Activated T-helper 1 cell treated with anti-CD3 and anti-CD28 coated beads, Interleukin-12 subunit alpha, Interleukin-12 subunit beta, Interleukin-2, Interleukin-4 antibody, amounts not matched to agents 30 ng/mL and 10 ng/mL and 1 ng/mL, durations not matched to agents 14 hours and 24 hours and 36 hours (primary cell): ENCODE data around the gene WDR44. TPM values are rescaled to one million over a fixed set of nuclear protein-coding genes. Genes with fewer than 3 reads are reported as not detected.
A peak's percentile ranks its signal among the peaks of the same experiment; 100 is the strongest.

Experiments used
- DNase-seq: peaks from one replicate; pipeline ENCODE4 v3.0.0; 2021; ENCODE audit warnings: low spot score
- H3K27ac Mint-ChIP-seq: one replicate; pipeline ENCODE4 v1.8.0; 2021; ENCODE audit warnings: mild to moderate bottlenecking, mixed read lengths
- H3K27me3 Mint-ChIP-seq: one replicate; pipeline ENCODE4 v1.8.0; 2022; ENCODE audit warnings: mild to moderate bottlenecking, moderate library complexity, mixed read lengths; ENCODE audit not compliant: insufficient read depth
- H3K36me3 Mint-ChIP-seq: one replicate; pipeline ENCODE4 v1.8.0; 2021; ENCODE audit warnings: low read depth, mixed read lengths
- H3K4me1 Mint-ChIP-seq: one replicate; pipeline ENCODE4 v1.8.0; 2021; ENCODE audit warnings: low read depth, mixed read lengths
- H3K4me3 Mint-ChIP-seq: one replicate; pipeline ENCODE4 v1.8.0; 2021; ENCODE audit warnings: mild to moderate bottlenecking, moderate library complexity, mixed read lengths
- H3K9me3 Mint-ChIP-seq: one replicate; pipeline ENCODE4 v1.8.0; 2021; ENCODE audit warnings: mixed read lengths
- intact Hi-C: fragments of 100-400 bp; cut with micrococcal nuclease; formaldehyde crosslinking; loops from one replicate; pipeline ENCODE4 v1.15.1; 2024
- total RNA-seq: library from RNA; stranded (reverse); gene quantifications from 2 replicates; pipeline ENCODE4 v1.2.3, GENCODE V29; 2022

Gene WDR44
- total RNA-seq, 1 donor from 2014 or later: 11.3 TPM

DNA sequence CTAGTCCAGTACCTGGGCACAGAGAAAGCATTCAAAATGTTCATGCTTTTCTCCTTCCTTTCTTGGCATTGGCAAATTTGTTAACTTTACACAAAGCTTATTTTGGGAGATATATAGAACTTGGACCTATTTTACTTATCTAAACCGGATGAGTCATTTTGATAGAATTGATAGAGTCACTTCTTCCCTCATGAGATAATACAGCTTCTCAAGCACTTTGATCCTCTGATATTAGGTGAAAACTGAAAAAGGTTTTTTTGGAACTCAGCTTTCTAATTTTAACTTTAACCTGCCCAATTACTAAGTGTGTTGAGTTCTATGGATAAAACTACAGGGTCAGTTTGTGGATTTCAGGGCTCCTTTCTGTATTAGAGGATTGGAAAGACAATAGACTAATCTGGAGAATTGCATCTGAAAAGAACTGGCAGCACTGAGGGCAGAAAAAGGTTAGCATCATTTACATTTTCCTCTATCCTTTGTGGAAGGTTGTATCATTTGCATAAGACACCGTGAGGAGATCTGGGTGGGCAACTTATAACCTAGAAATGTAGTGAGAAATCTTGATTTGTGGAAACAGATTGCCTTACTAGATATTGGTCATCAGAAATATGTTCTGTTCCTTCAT is 2.4 kb downstream of the WDR44 start:
- Mint-ChIP-seq H3K9me3 (no peaks in the 10 kb centered on the region), H3K27ac (peak overlapping the region; percentile 99), H3K27me3 (peaks cover 3% of the 10 kb centered on the region), H3K4me3 (peak overlapping the region; percentile 99), H3K4me1 (peaks cover 51% of the 10 kb centered on the region), H3K36me3 (peaks cover 1% of the 10 kb centered on the region)
- intact Hi-C loops: loop anchor here (5.0 to 10.0 kb wide), 4 partner anchors 74 to 1904 kb away; partner anchors contain the start of gene ZBTB33
- DNase-seq: no peak

DNA sequence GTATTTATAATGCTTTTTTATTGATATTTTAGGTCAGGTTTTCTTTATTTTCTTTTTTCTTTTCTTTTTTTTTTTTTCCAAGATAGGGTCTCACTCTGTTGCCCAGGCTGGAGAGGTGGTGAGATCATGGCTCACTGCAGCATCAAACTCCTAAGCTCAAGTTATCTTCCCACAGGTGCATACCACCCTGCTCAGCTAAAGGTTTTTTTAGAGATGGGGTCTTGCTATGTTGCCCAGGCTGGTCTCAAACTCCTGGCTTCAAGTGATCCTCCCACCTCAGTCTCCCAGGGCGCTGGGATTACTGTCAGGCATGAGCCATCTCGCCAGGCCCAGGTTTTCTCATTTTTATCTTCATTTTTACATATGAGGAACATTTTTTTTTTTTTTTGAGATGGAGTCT is 3.3 kb downstream of the WDR44 start:
- Mint-ChIP-seq H3K4me1 (peaks cover 51% of the 10 kb centered on the region), H3K27ac (no peak overlapping the region), H3K9me3 (no peaks in the 10 kb centered on the region), H3K27me3 (peaks cover 3% of the 10 kb centered on the region), H3K36me3 (peaks cover 1% of the 10 kb centered on the region), H3K4me3 (no peak overlapping the region)
- intact Hi-C loops: loop anchor here (5.0 to 10.0 kb wide), 4 partner anchors 73 to 1903 kb away; partner anchors contain the start of gene ZBTB33
- DNase-seq: no peak

DNA sequence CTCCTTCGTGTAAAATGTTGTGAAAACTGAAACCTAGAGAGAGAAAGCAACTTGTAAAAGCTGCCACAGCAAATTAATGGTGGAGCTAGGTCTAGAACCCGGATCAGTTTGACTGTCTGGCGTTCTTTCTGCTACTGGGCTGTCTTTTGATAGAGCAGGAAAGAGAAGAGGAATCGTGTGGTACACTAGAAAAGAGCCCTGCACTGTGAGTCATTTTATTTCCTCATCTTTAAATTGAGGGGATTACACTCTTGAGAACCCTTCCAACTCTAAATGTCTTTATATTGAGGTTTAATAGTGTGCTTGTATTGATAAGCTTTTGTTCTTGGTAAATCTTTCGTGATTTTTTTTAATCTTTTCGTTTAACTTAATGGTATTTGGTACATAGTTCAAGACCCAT is 4.3 kb downstream of the WDR44 start:
- Mint-ChIP-seq H3K9me3 (no peaks in the 10 kb centered on the region), H3K27me3 (peaks cover 3% of the 10 kb centered on the region), H3K27ac (peak overlapping the region; percentile 1), H3K4me1 (peaks cover 55% of the 10 kb centered on the region), H3K36me3 (peaks cover 1% of the 10 kb centered on the region), H3K4me3 (peak overlapping the region; percentile 31)
- DNase-seq: no peak
- intact Hi-C loops: no loop called here

DNA sequence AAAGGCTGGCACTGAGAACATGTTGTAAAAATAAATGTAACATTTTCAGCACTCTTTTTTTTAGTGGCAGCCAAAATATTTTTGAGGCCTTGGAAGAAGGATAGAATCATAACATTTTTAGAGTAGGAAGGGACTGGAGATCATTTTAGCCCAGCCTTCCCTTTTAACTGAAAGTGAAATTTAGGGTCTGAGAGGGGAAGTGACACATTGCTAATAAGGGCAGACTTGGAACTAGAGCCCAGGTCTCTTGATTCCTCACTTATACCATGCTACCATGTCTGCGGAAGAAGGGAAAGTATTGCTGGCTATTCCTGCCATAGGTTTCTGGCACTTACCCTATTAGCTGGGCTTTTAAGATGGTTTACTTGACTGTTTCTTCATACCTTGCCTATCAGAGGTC is 4.8 kb downstream of the WDR44 start:
- Mint-ChIP-seq H3K9me3 (no peaks in the 10 kb centered on the region), H3K27me3 (peaks cover 3% of the 10 kb centered on the region), H3K4me3 (no peak overlapping the region), H3K36me3 (peaks cover 1% of the 10 kb centered on the region), H3K4me1 (peaks cover 55% of the 10 kb centered on the region), H3K27ac (peak overlapping the region; percentile 1)
- intact Hi-C loops: no loop called here
- DNase-seq: no peak

DNA sequence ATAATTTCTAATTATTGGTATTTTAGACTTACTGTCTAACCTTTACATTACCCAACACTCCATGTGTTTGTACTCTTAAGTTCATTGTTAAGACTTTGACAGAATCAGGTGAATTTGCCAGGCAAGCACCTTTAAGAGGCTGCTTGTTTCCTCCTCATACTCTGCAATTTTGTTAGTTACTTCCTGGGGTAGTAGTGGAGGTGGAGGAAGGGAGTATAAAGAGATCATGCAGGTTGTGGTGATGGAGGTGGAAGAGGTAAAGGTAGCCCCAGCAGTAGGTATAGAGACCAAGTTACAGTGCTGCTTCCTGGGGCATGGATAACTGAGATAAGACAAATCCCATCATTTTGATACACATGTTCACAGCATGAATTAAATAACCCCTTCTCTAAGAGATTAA is 6.7 kb downstream of the WDR44 start:
- Mint-ChIP-seq H3K9me3 (no peaks in the 10 kb centered on the region), H3K4me3 (no peak overlapping the region), H3K4me1 (peaks cover 50% of the 10 kb centered on the region), H3K27me3 (no peaks in the 10 kb centered on the region), H3K27ac (no peak overlapping the region), H3K36me3 (peaks cover 1% of the 10 kb centered on the region)
- DNase-seq: no peak
- intact Hi-C loops: no loop called here

DNA sequence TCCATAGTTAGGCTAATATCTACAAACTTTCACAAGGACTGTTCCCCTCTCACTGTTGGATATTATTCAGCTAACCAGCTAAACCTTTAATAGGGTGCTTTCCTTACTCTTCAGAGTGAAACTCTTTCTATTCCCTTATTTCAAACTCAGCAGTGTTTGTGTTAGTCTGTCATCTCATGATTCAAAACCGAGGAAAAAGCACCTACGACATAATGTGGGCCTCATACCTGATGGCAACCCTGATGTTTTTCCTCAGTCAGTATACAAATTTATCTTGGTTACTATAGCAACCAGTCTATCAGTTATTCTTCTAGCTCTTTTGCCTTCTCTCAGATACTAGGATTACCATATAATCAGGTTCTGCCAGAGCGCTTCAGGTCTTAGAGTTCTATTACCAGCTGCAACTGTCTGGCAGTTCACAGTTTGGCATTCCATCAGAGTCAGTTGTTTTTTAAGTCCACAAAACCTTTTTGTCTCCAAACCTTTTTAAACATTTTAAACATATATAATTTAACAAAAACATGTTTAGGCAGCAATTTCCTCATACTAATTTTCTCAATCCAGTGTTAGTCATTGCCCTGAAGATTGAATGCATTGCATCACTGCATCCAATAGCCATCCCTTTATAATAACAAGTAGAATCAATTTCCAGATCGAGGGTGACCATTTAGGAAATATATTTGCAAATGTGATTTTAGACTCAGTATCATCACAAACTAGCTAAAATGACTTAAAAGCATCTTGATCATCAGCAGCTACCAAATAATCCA is 7.4 kb downstream of the WDR44 start:
- H3K4me1 Mint-ChIP-seq: peaks cover 43% of the 10 kb centered on the region
- intact Hi-C loops: loop anchor here (1.0 kb wide), 1 partner anchor 40 kb away; no protein-coding TSS in a partner anchor
- H3K9me3 Mint-ChIP-seq: no peaks in the 10 kb centered on the region
- no peak overlapping the region for H3K4me3 Mint-ChIP-seq
- no peaks in the 10 kb centered on the region for H3K27me3 Mint-ChIP-seq
- H3K36me3 Mint-ChIP-seq: peaks cover 1% of the 10 kb centered on the region
- no peak for DNase-seq
- H3K27ac Mint-ChIP-seq: peak overlapping the region; percentile 44

DNA sequence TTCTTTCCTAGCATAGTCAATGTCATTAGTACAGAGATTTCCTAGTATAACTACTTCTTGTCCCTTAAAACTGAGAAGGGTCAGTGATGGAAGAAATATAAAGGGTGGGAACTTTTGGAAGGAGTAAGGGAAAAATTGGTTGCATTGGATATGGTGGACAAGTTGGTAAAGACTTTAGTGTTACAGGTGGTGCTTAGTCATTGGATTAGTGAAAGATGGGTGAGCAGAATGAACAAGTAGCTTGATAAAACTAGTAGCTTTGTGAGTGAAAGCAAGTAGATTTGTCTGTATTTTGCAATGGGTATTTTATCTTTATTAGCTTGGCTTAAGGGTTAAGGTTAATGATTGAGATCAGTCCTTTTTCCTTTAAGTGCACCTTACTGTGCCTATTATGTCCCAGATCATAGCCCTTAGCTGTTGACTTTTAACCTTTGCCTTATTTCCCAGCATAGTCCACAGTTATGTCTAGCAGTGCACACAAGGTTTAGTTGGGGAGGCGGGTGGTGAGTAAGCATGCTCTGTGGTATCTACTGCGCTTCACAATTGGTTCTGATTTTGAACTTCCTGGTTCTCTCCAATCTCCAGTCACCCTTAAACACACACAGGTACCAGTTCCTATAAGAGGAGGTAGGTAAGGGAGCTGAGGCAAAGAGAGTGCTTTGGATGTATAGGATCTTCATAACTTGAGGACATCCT is 9.5 kb downstream of the WDR44 start:
- no peak for DNase-seq
- no peak overlapping the region for H3K27ac Mint-ChIP-seq
- intact Hi-C loops: no loop called here

DNA sequence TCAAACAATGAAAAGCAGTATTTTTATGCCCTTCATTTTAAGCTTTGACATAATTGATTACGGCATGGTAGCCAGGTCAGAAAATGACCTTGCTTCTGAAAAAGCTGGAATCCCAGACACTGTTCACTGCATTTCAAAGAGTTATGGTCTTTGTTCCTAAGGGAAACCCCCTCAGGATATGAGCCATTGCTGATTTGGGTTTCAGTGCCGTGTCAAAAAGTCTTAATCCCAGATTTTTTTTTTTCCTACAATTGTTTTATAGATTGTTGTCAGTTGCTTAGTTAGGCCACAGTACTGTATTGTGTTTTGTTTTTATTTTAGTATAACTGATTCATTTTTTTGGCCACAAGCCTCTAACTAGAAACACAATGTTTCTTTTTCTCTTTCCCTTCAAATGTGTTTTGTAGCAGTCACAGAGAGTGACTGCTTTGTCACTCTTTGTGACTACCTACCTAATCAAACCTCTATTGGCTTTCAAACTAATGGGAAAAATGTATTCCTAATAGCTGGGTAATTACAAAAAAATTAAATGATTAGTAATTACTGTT is 10.3 kb downstream of the WDR44 start:
- intact Hi-C loops: no loop called here

More for the DNA sequence above, 9.5 kb downstream of the WDR44 start:
- Mint-ChIP-seq H3K9me3 (no peaks in the 10 kb centered on the region), H3K4me3 (no peak overlapping the region), H3K36me3 (no peaks in the 10 kb centered on the region), H3K4me1 (peaks cover 29% of the 10 kb centered on the region), H3K27me3 (no peaks in the 10 kb centered on the region)

DNA sequence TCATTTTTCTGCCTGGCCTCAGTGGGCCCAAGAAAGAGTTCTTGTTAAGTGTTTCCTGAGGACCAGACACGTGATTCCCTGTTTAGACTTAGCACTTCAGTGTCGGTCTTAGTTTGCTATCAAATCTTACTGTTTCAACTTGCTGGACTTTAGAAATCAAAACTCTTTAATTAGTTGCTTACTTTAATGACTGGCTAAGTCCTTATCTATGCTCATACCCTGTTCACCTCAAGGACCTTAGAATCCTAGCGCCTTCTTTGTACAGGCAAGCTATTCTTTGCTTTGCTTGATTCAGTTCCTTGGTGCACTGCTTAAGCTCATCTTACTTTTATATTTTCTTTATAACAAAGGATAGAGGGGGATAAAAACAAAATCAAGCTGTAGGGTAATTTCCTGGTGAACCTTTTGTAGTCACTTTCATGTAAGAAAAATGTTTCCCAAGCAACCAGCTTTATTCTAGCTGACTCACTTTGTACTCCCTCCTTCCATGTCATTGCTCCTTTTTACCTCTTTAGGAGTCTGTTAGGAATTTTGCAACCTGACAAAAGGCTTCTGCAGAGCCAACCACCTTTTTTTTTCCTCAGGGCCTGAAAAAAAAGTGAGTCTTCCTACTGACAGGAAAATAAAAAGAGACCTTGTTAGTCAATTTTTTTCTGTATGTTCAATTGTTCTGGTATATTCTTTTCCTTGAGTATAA is 14.7 kb downstream of the WDR44 start:
- no peak for DNase-seq
- H3K27ac Mint-ChIP-seq: no peak overlapping the region
- no peak overlapping the region for H3K4me3 Mint-ChIP-seq
- no peaks in the 10 kb centered on the region for H3K9me3 Mint-ChIP-seq
- peaks cover 1% of the 10 kb centered on the region for H3K36me3 Mint-ChIP-seq
- intact Hi-C loops: no loop called here
- no peaks in the 10 kb centered on the region for H3K27me3 Mint-ChIP-seq
- H3K4me1 Mint-ChIP-seq: peaks cover 3% of the 10 kb centered on the region

More for the DNA sequence above, 10.3 kb downstream of the WDR44 start:
- Mint-ChIP-seq H3K4me1 (peaks cover 25% of the 10 kb centered on the region), H3K4me3 (no peak overlapping the region), H3K27me3 (no peaks in the 10 kb centered on the region), H3K27ac (no peak overlapping the region), H3K36me3 (no peaks in the 10 kb centered on the region), H3K9me3 (no peaks in the 10 kb centered on the region)
- DNase-seq: no peak

DNA sequence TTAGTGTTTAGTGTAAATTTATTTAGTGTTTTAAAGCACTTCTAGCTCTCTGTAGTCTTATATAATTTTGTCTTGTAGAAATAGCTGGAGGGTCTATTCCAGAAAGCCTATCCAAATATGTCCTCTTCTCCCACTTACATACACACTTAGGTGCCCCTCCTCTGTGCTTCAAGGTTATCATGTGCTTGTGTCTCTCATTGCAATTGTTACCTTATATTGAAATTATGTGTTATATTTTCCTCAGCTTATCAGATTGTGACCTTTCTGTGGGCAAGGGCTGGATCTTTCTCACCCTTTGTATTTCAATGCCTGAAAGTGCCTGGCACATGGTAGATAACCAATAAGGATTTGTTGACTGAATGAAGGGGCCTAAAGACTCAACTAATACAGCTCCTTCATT is 18.4 kb downstream of the WDR44 start:
- no peaks in the 10 kb centered on the region for H3K4me1 Mint-ChIP-seq
- H3K27me3 Mint-ChIP-seq: no peaks in the 10 kb centered on the region
- intact Hi-C loops: no loop called here
- peaks cover 1% of the 10 kb centered on the region for H3K36me3 Mint-ChIP-seq
- H3K4me3 Mint-ChIP-seq: no peak overlapping the region
- no peak for DNase-seq
- no peak overlapping the region for H3K27ac Mint-ChIP-seq
- no peaks in the 10 kb centered on the region for H3K9me3 Mint-ChIP-seq

DNA sequence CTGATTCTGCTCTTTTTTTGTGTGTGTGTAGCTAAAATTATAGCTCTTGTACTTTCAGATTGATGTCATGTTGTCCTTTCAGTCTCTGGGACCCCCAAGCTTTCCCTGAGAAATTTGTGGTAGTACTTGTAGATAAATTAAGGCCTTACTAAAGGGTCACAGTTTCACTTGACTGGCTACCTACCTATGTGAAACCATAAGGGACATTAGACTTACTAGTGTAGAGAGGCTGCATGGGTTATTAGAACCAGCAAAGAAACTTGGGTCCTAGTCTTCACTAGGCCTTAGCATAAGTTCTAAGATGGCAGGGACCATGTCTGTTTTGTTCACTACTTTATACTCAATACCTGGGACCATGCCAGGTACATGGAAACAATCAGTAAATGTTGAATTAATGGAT is 21.4 kb downstream of the WDR44 start:
- DNase-seq: no peak
- no peaks in the 10 kb centered on the region for H3K9me3 Mint-ChIP-seq
- H3K27ac Mint-ChIP-seq: no peak overlapping the region
- H3K36me3 Mint-ChIP-seq: peaks cover 1% of the 10 kb centered on the region
- H3K4me1 Mint-ChIP-seq: no peaks in the 10 kb centered on the region
- H3K27me3 Mint-ChIP-seq: no peaks in the 10 kb centered on the region
- H3K4me3 Mint-ChIP-seq: no peak overlapping the region
- intact Hi-C loops: no loop called here

DNA sequence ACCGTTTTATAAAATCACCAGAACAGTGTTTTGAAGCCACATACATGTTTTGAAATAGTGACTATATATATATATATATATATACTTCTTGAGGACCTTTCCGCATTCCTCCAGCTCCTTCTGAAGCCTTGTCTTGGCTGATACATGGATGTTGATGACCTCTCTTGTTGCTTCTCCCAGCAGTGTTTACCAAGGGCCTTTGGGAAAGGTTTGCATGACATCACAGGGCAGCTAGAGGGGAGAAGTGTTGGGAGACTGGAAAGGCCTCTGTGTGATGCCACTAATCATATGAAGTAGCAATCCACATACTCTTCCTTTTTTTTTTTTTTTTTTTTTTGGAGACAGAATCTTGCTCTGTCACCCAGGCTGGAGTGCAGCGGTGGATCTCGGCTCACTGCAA is 22.5 kb downstream of the WDR44 start:
- Mint-ChIP-seq H3K4me3 (no peak overlapping the region), H3K27me3 (no peaks in the 10 kb centered on the region), H3K9me3 (no peaks in the 10 kb centered on the region), H3K36me3 (peaks cover 1% of the 10 kb centered on the region), H3K4me1 (no peaks in the 10 kb centered on the region), H3K27ac (no peak overlapping the region)
- intact Hi-C loops: no loop called here
- DNase-seq: no peak
